Smooth muscle cell of bladder (primary cell): ENCODE results near the gene TBC1D13. TPM values are rescaled to one million over a fixed set of nuclear protein-coding genes. Genes with fewer than 3 reads are reported as not detected.

Experiments
- total RNA-seq: library from RNA; depleted of rRNA; stranded (reverse); fragments of >200 nt; gene quantifications from 2 replicates; pipeline ENCODE4 v1.2.3, GENCODE V29; 2014

TBC1D13 gene
- total RNA-seq = 6.8 and 10.2 TPM in 2 replicates

GRCh38 chr9:128786681-128787601 is at the start of gene TBC1D13:
Gene TBC1D13, plus strand, starts transcription at chr9:128787253. Its CDS starts 101 bp downstream, at chr9:128787354.

GRCh38 chr9:128771745-128772519 is 15.1 kb upstream of the TBC1D13 start, which contains the start of gene ZER1:
Gene ZER1, minus strand, starts transcription at chr9:128771927. Its CDS starts 16,362 bp downstream, at chr9:128755565.

GRCh38 chr9:128818099-128818838 is 31.2 kb downstream of the TBC1D13 start, which contains the start of gene ENDOG:
Gene ENDOG, plus strand, starts transcription at chr9:128818500. Its CDS starts 185 bp downstream, at chr9:128818685.

GRCh38 chr9:128829477-128830251 is 42.6 kb downstream of the TBC1D13 start, which contains the start of gene SPOUT1:
Gene SPOUT1, minus strand, starts transcription at chr9:128829794. Its CDS starts 14 bp downstream, at chr9:128829780.

Other genes starting within 250 kb of the TBC1D13 start
- gene SPTAN1, start 234.7 kb upstream of the TBC1D13 start, total RNA-seq = 321 and 365 TPM in 2 replicates
- 23.5 and 25.1 TPM in 2 replicates for gene DYNC2I2, start 130.4 kb upstream of the TBC1D13 start, total RNA-seq
- 559 and 567 TPM in 2 replicates for gene SET, start 98.0 kb upstream of the TBC1D13 start, total RNA-seq
- gene PKN3, start 84.8 kb upstream of the TBC1D13 start, total RNA-seq = 0.55 and 0.85 TPM in 2 replicates
- gene ZDHHC12, start 63.1 kb upstream of the TBC1D13 start, total RNA-seq = 25.1 and 30.2 TPM in 2 replicates
- 15.5 and 20.5 TPM in 2 replicates for gene ZER1, start 15.3 kb upstream of the TBC1D13 start, total RNA-seq
- 15.4 and 17.8 TPM in 2 replicates for gene ENDOG, start 31.2 kb downstream of the TBC1D13 start, total RNA-seq
- gene SPOUT1, start 42.5 kb downstream of the TBC1D13 start, total RNA-seq = 7.0 and 12.3 TPM in 2 replicates
- gene KYAT1, start 94.7 kb downstream of the TBC1D13 start, total RNA-seq = 5.3 and 5.9 TPM in 2 replicates
- gene LRRC8A, start 94.9 kb downstream of the TBC1D13 start, total RNA-seq = 19.9 and 30.4 TPM in 2 replicates
- 6.4 and 7.6 TPM in 2 replicates for gene PHYHD1, start 133.7 kb downstream of the TBC1D13 start, total RNA-seq
- gene DOLK, start 160.3 kb downstream of the TBC1D13 start, total RNA-seq = 28.7 and 40.1 TPM in 2 replicates
- gene NUP188, start 160.4 kb downstream of the TBC1D13 start, total RNA-seq = 19.8 and 23.4 TPM in 2 replicates
- gene SH3GLB2, start 241.1 kb downstream of the TBC1D13 start, total RNA-seq = 25.3 and 29.2 TPM in 2 replicates
- gene MIGA2, start 249.4 kb downstream of the TBC1D13 start, total RNA-seq = 22.7 and 23.0 TPM in 2 replicates